Uterus (tissue), 2 donors: ENCODE data around the gene TMEM255B.

ENCODE experiments used
- POLR2A ChIP-seq, 2 donors: fragments of 450-650 bp; IDR thresholded peaks; one replicate each; pipeline ENCODE4 v1.6.1; 2016; ENCODE audit warnings: antibody characterized with exemption in 2 of 2, mild to moderate bottlenecking in 1 of 2, moderate library complexity in 1 of 2
- TF ChIP-seq, protein P1 (sequence below), 4 experiments: fragments of 200-600 bp in 2 of 4; fragments of 450-650 bp in 2 of 4; sonication (generic) in 2 of 4; IDR thresholded peaks; one replicate each; pipeline ENCODE4 v1.5.1; 2016 to 2019; ENCODE audit warnings: antibody characterized with exemption in 4 of 4, mild to moderate bottlenecking in 2 of 4, moderate library complexity in 1 of 4

DNA sequence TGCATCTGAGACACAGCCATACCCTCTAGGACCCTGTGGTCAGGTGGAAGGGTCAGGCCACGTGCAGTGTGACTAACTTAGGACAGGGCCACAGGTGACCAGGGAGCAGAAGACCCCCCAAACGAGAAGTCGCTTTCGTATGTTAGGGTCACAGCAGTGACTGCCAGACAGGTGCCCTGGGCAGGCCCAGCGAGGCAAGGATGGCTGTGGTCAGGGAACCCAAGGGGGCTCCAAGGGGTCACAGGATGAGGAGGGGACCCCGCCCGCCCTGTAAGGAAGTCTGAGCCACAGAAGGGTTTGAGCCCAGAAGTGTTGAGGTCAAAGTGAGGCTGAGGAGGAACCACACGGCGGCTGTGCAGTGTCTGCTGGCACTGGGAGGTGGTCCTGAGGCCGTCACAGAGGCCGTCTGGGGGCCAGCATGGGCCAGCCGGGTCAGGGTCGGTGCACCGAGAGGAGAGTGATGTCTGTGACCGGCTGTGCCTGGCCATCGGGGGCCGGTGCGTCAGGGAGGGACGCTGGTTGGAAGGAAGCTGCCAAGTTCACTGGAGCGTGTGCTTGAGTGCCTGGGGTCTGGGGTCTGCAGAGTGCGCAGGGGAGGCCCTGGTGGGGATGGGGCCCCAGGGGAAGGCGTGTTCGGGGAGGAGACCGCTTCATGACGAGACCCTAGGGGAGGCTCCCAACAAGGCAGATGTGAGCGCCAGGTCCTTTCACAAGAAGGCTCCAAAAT, 24.8 kb upstream of the TMEM255B start:
- TF ChIP-seq, protein P1, sequence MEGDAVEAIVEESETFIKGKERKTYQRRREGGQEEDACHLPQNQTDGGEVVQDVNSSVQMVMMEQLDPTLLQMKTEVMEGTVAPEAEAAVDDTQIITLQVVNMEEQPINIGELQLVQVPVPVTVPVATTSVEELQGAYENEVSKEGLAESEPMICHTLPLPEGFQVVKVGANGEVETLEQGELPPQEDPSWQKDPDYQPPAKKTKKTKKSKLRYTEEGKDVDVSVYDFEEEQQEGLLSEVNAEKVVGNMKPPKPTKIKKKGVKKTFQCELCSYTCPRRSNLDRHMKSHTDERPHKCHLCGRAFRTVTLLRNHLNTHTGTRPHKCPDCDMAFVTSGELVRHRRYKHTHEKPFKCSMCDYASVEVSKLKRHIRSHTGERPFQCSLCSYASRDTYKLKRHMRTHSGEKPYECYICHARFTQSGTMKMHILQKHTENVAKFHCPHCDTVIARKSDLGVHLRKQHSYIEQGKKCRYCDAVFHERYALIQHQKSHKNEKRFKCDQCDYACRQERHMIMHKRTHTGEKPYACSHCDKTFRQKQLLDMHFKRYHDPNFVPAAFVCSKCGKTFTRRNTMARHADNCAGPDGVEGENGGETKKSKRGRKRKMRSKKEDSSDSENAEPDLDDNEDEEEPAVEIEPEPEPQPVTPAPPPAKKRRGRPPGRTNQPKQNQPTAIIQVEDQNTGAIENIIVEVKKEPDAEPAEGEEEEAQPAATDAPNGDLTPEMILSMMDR (IDR thresholded peaks at IDR 0.05), result no peak
- no peak for TF ChIP-seq POLR2A (IDR thresholded peaks at IDR 0.05)
